Mesenteric fat pad (tissue), 1 donor: ENCODE measurements around the gene ATG14. TPM values are rescaled to one million over a fixed set of nuclear protein-coding genes. Genes with fewer than 3 reads are reported as not detected.
"Not testable (repeated sequence)": the region's sequence is repeated elsewhere in the genome, so short reads cannot be mapped to it uniquely, and the experiment has no call there.

Experiments used
- DNase-seq: peaks from one replicate; pipeline ENCODE4 v3.0.0-alpha.2; 2020; ENCODE audit warnings: low spot score
- total RNA-seq: library from RNA; stranded (reverse); fragmentation: NEBNext Ultra II Directional; extraction: Animal tissue kit (Norgen Biotek cat#: 25700); gene quantifications from one replicate; pipeline ENCODE4 v1.2.1, GENCODE V29; 2021
- donor health status: DM: yes; HTN: yes; CAD: no.

The ATG14 gene
- total RNA-seq, 1 donor from 2014 or later = 8.1 TPM

GRCh38 chr14:55387121-55387520 lies 24.5 kb downstream of the ATG14 start:
- DNase-seq = no peak

- DNase-seq = no peak
Observed at GRCh38 chr14:55386037-55386808, 25.4 kb downstream of the ATG14 start.

GRCh38 chr14:55384536-55384935 lies 27.1 kb downstream of the ATG14 start:
- no peak for DNase-seq

- DNase-seq = no peak
Observed at GRCh38 chr14:55383541-55384140, 28.0 kb downstream of the ATG14 start.

GRCh38 chr14:55383056-55383466 lies 28.6 kb downstream of the ATG14 start:
- DNase-seq = not testable (repeated sequence)

- no peak for DNase-seq
Observed at GRCh38 chr14:55382483-55382882, 29.1 kb downstream of the ATG14 start.

GRCh38 chr14:55381561-55381960 lies 30.1 kb downstream of the ATG14 start:
- no peak for DNase-seq

GRCh38 chr14:55381040-55381439 lies 30.6 kb downstream of the ATG14 start:
- DNase-seq = no peak

- DNase-seq = no peak
Observed at GRCh38 chr14:55377236-55377635, 34.4 kb downstream of the ATG14 start.

- DNase-seq = no peak
Observed at GRCh38 chr14:55374771-55375170, 36.9 kb downstream of the ATG14 start.

- no peak for DNase-seq
Observed at GRCh38 chr14:55373784-55374705, 37.6 kb downstream of the ATG14 start.

- DNase-seq = no peak
Observed at GRCh38 chr14:55372825-55373224, 38.8 kb downstream of the ATG14 start.

GRCh38 chr14:55372423-55372822 lies 39.2 kb downstream of the ATG14 start:
- DNase-seq = no peak

GRCh38 chr14:55370883-55371455 lies 40.7 kb downstream of the ATG14 start:
- no peak for DNase-seq

GRCh38 chr14:55366271-55366670 lies 45.4 kb downstream of the ATG14 start:
- DNase-seq = no peak

GRCh38 chr14:55361190-55361589 lies 50.4 kb downstream of the ATG14 start:
- DNase-seq = no peak

- no peak for DNase-seq
Observed at GRCh38 chr14:55359307-55359706, 52.3 kb downstream of the ATG14 start.

- no peak for DNase-seq
Observed at GRCh38 chr14:55356913-55357312, 54.7 kb downstream of the ATG14 start.

- no peak for DNase-seq
Observed at GRCh38 chr14:55355922-55356321, 55.7 kb downstream of the ATG14 start.

GRCh38 chr14:55354500-55354899 lies 57.1 kb downstream of the ATG14 start:
- DNase-seq = no peak

GRCh38 chr14:55353686-55354467 lies 57.8 kb downstream of the ATG14 start:
- no peak for DNase-seq
